ENCODE measurements around the gene RIN1.
"Not testable (repeated sequence)": the region's sequence is repeated elsewhere in the genome, so short reads cannot be mapped to it uniquely, and the experiment has no call there.

The RIN1 gene

DNA sequence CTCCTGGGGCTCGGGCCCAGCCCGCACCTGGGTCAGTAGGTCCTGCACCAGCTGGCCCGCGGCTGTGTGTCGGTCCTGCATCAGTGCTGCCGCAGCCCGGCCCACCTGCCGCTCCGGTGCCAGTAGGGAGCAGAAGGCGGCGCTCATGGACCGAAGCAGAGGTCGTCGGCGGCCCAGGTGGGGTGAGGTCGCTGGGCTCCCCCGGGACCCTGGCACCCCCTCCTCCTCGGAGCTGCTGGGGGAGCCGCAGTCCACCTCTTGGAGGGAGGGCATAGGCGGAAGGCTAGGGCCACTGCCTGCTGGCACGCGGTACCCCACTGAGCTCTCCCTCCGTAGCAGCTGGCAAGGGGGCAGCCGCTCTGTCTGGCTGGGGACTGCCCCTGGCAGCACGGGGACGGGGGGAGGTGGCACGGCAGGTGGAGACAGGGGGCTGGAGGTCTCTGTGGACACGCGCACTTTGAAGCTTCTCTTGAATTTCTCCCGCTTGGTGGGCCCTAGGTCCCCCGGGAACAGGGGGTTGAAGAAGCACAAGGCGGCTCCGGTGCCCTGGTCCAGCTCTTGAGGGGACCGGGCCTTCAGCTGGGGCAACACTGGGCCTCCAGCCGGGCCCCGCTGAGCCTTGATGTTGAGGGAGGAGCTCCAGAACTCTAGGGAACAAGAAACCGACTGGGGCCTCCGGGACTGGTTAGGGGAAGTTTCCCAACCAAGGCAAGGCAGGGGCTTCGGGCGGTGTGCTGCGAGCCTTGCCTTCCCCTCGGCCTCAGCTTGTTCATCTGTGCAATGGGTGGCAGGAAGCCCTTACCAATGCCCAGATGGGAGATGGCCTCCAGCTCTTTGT is 1.4 kb downstream of the RIN1 start:
- FAIRE-seq: no peak

DNA sequence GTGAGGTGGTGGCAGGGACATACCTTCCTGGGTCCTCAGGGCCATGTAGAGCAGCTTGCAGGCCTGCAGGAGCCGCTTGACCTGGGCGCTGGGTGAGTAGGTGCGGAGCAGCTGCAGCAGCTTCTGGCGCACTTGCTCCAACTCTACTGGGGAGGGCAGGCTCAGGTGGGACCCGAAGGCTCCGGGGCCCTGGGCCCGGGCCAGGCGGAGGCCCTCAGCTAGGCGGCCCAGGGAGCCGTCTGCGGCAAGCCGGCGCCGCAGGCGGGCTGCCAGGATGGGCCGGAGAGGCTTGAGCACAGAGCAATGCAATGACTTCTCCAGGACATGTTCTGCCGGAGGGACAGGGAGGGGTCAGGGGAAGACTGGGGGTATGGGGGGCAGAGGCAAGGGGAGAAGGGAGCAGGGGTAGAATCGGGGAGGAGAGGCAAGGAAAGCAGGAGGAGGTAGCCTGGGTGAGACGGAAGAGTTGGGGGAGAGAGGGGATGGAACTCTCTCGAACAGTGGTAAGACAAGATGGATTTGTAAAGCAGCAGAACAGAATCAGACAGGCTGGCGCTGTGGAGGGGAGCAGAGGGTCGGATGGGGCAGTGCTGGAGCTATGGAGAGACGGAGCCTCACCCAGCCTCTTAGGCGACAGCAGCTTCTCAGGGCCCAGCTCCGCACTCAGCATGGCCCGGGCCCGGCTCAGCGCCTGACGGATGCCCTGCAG is 2.2 kb downstream of the RIN1 start:
- FAIRE-seq: no peak

DNA sequence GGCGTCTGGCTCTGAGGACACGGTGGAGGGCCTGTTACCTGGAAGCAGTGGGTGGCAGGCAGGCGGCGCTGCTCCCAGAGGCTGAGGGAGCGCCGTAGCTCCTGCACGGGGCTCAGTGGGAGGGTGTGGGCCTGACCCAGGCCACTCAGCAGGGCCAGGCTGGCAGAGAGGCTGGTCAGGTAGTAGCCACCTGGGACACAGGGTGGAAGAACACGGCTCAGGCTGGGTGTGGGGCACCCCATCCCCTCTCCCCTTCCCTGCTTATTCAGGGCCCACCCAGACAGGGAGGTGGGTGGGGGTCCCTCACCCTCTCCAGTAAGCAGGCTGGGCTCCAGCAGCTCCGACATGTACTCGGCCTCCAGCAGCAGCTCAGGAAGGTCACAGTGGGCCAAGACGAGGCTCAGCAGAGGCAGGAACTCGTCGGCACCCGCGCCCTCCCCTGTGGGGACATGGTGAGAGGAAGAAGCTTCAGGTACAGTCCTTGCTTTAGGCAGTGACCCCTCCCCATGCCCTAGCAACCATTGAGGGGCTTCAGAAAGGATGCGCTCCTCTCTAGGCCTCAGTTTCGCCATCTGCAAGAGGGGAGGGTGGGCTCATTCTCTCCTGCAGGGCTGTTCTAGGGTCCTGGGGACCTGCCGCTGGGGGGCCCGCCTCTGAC is 2.9 kb downstream of the RIN1 start:
- no peak for FAIRE-seq

DNA sequence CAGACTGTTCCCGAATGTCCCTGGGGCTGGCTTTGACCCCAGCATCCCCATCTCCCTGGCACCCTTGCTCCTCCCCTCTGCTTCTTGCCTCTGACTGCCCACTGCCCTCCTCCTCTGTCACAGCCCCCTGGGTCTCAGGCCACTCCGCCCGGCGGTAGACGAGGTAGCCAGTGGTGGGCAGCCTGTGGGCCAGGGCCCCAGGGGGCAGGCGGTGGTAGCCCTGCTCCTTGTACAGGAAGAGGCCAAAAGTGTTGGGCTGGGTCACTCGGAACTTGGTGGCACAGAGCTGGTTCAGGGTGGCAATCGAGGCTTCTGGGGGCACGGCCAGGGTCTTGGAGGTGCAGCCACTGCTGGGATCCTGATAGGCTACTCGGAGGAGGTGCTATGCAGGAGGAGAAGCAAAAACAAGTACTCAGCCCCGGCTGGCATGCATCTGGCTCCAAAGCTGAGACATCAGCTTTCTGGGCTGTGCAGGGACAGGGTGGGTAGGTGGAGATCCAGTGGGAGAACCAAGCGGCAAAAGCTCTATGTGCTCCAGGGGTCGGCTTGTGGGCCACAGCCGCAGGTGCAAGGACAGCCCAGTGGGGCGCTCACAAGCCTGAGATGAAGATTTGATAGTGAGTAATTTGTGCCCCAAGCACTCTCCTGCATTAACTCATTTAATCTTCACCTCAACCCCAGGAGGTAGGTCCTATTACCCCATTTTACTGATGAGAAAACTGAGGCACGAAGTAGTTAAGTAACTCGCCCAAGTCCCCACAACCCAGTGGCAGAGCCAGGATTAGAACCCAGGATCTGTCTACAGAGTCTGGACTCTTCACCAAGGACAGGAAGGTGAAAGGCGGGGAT is 3.6 kb downstream of the RIN1 start:
- FAIRE-seq: no peak

DNA sequence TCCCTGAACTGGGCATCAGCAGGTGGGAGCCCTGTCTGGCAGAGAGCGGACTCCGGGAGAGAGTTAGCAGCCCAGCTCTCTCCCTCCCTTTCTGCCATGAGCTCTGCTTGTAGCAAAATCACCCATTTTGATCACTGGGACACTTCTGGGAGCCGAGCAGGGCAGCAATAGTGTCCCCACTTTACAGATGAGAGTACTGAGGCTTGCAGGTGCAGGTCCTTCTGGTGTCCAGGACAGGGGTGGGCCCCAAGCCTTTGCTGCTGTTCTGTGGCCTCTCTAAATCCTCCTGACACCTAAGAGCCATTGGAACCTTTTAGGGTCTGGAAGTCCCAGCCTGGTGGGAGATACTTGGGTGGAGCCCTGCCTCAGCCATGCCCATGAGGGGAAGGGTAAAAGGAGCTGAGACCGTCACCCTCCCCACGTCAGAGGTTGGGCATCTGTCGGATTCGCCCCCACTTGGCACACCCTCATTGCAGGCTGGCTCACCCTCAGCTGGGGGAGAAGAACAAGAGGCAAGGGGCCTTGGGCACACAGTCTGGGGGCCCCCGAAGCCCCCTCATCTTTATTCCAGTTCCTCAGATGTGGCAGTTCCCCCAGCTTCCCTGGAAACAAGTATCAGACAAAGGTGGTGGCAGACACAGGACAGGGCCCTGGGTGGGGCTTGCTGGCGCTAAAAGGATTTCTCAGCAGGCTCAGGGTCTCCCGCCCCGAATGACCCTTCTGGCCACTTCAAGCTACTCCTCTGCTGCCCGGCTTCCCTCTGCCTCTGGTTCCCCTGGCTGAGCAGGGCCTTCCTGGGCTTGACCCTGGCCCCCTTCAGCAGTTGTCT is 4.5 kb downstream of the RIN1 start:
- FAIRE-seq: no peak

DNA sequence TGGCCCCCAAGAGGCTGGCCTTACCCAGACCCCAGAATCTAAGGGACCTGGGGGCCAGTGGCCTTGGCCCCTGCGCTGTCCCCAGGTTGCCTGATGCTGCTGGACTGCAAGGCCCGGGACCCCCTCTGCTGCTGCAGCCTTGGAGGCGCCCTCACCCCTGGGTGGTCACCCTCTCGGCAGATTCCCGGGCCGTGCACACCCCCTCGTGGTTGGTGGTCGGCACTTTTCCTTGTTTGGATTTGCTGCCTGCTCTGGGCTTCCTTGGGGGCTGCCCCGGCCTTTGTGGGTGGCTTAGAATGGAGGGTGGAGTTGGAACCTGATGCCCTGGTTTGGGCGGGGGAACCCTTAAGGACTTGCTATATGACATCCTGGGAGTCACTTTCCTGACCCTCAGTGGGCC is 5.3 kb downstream of the RIN1 start:
- no peak for FAIRE-seq

DNA sequence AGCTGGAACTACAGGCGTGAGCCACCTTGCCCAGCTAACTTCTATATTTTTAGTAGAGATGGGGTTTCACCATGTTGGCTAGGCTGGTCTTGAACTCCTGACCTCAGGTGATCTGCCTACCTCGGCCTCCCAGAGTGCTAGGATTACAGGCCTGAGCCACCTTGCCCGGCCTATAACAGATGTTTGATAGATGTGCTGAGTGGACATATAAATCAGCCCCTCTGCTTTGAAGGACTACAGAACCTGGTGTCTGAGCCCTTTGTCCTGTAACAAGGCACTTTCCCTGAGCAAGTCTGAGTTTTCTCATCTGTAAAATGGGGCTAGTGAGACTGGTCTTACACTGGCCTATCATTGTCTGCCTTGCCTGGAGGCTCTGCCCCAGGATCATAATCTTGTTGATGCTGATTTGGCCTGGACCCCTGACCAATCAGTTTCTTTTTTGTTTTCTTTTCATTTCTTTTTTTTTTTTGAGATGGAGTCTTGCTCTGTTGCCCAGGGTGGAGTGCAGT is 7.0 kb downstream of the RIN1 start:
- FAIRE-seq: no peak

DNA sequence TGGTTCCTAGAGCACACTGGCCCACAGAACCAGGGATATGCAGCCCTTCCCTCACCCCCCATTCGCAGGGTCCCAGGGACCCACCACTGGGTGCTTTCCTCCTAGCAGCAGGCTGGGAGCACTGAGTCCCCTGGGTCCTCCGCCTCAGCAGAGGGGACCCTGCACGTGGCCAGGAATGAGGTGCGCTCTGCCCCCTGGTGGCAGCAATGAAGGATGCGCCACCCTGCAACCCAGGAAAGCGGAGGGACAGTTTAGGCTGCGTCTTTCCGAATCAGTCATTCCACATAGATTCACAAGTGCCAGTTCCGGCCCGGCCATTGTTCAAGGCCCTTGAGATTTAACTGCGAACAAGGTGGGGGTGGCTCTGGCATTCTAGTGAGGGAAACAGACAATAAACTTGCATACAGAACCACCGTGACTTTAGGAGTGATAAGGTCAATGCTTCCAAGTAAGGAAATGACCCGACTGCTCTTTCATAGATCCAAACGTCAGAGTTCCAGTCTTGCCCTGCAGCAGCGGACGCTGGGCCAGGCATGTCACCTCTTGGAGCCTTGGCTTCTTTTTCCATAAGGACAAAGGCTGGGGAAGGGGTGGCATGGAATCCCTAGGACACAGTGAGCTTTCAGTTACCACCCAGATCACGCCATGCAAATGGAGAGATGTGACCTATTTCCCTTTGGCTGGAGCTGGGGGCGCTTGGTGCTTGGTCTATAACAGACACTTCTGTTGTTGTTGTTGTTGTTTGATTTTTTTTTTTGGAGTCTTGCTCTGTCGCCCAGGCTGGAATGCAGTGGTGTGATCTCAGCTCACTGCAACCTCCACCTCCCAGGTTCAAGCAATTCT is 7.7 kb downstream of the RIN1 start:
- no peak for FAIRE-seq

DNA sequence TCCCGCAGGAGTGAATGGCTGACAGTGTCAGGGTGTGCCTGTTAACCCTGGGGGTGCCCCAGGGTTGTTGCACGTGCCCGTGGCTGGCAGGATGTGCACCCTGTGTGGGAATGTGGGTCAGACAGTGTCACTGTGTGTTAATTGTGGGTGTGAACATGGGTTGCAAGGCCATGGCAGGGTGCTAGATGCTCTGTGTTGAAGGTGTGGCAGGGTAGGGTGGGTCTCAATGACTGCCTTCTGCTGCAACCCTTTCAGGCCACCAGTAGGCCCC is 8.3 kb downstream of the RIN1 start:
- FAIRE-seq: no peak

DNA sequence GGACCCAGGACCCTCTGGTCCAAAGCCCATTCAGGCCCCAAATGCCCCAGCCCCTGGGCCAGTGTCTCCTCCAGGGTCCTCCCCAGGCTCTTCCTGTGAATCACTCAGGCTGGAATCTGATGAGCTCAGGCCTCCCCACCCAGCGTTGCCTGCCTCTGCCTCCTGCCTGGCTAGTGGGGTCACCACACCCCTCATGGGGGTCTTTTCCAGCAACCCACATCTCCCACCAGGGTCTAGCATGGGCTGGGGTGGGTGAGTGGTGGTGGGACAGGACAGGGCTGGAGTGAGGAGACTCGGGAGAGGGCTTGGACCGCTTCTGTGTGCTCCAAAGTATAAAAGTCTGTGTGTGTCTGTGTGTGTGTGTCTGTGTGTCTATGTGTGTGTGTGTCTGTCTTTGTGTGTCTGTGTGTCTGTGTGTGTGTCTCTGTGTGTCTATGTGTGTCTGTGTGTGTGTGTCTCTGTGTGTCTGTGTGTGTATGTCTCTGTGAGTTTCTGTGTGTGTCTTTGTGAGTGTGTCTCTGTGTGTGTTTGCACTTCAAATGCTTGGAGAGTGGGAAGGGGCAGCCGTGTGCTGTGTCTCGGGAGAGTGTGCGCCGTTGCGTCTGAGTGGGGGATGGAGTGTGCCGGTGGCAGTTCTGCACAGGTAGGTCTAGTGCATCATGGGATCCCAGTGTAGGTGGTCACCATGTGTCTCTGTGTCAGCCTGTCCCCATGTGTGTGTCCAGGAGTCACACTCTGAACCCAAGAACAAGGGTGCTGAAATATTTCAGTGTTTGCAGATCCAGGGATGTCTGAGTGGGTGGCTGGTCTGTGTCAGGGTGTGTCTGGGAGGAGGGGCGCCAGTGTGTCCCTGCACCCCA is 8.8 kb downstream of the RIN1 start:
- no peak for FAIRE-seq

DNA sequence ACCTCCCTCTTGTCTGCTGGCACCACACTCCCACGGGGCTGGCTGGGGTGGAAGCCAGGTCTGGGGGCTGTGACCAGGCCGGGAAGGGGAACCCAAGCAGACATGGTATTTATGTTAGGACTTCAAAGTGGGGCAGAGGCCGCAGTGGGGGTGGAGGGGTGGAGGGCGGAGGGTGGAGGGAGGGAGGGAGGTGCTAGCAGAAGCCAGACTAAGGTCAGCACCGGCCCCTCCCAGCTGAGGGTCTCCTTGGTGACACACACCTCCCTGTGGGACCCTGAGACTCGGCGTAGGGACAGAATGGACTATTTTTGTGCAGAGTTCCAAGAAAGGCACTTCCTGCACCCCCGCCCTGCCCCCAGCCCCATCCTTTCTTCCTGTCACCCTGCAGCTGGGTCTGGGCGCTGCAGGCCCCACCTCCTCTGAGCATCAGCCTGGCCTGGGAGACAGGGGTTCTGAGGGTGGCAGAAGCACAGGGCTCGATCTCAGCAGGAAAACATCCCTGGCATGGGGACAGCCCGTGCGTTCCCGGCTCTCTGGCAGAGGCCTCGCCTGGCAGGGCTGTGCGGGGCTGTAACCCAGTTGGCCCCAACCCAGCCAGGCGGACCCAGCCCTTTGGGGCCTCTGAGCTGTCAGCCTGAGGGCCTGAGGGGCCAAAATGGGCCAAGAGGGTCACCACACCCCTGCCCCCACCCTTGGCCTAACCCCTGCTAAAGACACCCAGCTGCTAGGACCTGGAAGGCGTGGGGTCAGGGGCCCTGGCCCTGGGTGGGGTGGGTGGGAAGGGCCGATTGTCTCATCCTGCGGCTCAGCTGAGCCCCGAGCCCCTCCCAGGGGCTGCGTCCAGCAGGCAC is 9.7 kb downstream of the RIN1 start:
- no peak for FAIRE-seq

DNA sequence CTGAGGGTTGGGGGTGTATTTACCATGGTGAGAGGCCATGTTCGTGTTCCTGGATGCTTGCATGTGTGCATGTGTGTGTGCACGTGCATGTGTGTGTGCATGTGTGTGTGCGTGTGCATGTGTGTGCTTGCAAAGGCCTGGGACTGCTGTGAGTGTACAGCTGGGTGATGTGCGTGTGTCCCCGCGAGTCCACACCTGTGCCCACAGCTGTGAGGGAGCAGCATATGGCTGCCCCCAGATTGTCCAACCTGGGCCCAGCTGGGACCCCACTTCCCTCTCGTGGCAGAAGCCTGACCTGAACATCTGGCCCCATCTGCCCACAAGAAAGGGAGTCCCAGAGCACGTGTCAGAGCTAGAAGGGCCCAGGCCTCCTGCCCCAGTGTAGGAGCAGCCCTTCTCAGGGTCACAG is 11.0 kb downstream of the RIN1 start:
- FAIRE-seq: no peak

DNA sequence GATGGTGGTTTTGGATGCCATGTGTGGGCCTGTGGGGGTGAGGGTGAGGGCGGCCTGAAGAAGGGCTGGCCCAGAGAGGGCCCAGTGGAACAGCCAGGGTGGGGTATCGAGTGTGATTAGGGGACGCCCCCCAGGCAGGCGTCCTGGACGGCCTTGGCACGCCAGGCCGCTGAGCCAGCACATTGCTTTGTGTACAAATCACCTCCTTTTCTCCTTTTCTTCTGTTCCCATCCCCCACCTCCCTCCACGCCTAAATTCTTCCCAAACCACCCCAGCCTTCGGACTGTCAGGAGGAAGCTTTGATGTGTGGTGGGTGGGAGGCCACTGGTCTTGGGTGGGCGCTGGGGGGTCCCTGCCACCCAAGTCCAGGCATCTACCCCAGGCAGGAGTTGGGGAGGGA is 11.6 kb downstream of the RIN1 start:
- no peak for FAIRE-seq

DNA sequence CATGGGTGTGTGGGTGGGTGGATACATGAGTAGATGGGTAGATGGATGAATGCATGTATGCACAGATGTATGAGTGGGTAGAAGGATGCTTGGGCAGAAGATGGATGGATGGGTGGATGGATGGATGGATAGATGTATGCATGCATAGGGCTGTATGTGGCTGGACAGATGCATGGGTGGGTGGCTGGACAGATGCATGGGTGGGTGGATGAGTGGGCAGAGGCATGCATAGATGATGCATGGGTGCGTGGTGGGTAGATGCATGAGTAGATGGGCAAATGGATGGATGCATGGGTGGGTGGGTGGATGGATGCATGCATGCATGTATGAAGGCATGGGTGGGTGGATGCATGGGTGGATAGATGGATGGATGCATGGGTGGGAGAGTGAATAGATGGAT is 12.6 kb downstream of the RIN1 start:
- FAIRE-seq: no peak

DNA sequence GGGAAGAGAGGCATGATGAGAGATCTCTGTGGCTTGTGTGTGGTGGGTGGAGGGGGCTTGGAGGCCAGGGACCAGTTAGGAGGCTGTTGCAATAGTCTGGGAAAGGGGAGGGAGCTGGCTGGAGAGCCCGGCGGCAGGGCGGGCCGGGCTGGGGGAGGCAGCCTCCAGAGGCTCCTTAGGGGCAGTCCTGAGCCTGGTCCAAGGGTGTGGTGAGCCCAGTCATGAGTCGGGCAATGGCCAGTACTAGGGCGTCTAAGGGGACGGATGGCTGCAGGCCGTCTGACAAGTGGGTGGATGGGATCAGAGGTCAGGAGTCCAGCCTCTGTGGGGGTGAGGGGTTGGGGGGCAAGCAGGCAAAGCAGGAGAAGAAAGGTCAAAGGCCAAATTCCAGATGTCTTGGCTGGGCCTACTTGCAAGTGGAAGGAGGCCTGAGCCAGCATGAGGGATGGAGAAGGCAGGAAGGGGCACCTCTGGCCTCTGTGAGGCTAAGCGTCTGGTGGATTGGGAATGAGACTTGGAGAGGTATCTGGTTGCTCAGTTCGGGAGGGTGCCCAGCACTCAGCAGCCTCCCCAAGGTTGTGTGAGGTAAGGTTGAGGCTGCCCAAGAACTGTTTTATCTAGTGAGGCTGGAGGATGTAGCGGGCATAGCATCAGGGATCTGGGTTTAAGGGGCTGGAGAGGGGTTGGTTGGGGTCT is 13.4 kb downstream of the RIN1 start:
- no peak for FAIRE-seq

DNA sequence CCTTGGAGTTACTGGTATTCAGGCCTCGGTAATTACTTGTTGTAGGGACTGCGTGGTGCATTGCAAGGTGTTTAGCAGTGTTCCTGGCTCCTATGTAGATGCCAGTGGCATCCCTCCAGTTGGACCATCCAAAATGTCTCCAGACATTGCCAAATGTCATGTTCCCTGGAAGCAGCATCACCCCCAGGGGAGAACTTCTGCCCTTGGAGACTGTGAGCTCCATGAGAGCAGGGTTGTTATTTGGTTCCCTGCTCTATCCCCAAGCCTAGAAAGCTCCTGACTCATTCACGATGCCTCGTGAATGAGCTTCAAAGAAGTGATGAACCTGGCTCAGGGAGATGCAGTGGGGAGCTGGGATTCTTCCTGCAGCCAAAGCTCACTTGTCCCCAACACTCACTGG is 14.6 kb downstream of the RIN1 start:
- FAIRE-seq: no peak

DNA sequence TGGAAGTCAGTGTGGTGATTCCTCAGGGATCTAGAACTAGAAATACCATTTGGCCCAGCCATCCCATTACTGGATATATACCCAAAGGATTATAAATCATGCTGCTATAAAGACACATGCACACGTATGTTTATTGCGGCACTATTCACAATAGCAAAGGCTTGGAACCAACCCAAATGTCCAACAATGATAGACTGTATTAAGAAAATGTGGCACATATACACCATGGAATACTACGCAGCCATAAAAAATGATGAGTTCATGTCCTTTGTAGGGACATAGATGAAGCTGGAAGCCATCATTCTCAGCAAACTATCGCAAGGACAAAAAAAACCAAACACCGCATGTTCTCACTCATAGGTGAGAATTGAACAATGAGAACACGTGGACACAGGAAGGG is 15.5 kb downstream of the RIN1 start:
- not testable (repeated sequence) for FAIRE-seq

DNA sequence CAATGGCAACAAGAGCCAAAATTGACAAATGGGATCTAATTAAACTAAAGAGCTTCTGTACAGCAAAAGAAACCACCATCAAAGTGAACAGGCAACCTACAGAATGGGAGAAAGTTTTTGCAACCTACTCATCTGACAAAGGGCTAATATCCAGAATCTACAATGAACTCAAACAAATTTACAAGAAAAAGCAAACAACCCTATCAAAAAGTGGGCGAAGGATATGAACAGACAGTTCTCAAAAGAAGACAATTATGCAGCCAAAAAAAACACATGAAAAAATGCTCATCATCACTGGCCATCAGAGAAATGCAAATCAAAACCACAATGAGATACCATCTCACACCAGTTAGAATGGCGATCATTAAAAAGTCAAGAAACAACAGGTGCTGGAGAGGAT is 15.9 kb downstream of the RIN1 start:
- not testable (repeated sequence) for FAIRE-seq

DNA sequence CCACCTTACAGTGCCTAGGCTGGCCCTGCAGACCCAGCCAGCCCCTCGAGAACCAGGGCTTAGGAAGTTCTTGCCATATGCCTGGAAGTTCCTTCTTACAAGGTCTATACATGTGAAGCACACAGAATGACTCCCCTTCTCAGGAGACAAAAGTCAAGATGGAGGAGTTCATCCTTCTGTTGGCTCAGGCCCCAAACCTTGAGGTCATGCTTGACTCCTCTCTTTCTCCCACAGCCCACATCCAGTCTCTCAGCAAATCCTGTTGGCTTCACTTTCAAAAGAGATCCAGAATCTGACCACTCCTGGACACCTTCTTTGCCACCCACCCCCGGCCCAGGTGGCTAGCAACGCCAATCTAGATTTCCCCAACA is 17.6 kb downstream of the RIN1 start:
- no peak for FAIRE-seq
